ENCODE measurements around the gene MRPL3. TPM values are rescaled to one million over a fixed set of nuclear protein-coding genes. Genes with fewer than 3 reads are reported as not detected.

Gene MRPL3
- total and polyA plus RNA-seq, 9 donors: 57.2 to 91.8 (median 70.1) TPM

DNA sequence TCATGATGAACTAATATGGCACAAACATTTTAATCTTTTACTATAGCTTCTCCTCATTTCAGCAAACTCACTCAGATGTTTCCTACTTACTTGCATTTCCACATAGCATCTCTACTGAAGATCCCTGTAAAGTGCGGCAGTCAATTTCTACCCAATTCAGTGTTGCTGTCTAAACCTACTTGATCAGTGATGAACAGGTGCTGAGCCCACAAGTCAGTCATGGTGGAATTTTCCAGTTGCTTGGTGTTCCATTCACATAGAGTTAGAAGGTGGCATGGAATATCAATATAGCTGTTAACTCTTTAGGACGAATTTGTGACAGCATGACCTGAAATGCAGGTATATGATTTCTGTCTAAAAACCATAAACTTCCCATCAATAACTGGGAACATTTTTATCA, 22.7 kb downstream of the MRPL3 start:
- WGBS, 3 donors: 94 to 97% (median 96%) methylated on average over 2 of the region's 2 CpGs
- intact Hi-C loops (cut with DNase I): no loop called here
- H3K4me3 ChIP-seq: no peak overlapping the region
- H3K27ac ChIP-seq: no peak overlapping the region
- H3K9me3 ChIP-seq: no peaks in the 10 kb centered on the region
- no peaks in the 10 kb centered on the region for H3K27me3 ChIP-seq
- no peak for DNase-seq
- H3K36me3 ChIP-seq: no peaks in the 10 kb centered on the region
- no peak for TF ChIP-seq EP300 (IDR thresholded peaks at IDR 0.05)
- no peak for TF ChIP-seq POLR2A (IDR thresholded peaks at IDR 0.05)
- TF ChIP-seq, protein P1, sequence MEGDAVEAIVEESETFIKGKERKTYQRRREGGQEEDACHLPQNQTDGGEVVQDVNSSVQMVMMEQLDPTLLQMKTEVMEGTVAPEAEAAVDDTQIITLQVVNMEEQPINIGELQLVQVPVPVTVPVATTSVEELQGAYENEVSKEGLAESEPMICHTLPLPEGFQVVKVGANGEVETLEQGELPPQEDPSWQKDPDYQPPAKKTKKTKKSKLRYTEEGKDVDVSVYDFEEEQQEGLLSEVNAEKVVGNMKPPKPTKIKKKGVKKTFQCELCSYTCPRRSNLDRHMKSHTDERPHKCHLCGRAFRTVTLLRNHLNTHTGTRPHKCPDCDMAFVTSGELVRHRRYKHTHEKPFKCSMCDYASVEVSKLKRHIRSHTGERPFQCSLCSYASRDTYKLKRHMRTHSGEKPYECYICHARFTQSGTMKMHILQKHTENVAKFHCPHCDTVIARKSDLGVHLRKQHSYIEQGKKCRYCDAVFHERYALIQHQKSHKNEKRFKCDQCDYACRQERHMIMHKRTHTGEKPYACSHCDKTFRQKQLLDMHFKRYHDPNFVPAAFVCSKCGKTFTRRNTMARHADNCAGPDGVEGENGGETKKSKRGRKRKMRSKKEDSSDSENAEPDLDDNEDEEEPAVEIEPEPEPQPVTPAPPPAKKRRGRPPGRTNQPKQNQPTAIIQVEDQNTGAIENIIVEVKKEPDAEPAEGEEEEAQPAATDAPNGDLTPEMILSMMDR (IDR thresholded peaks at IDR 0.05): no peak
- no peaks in the 10 kb centered on the region for H3K4me1 ChIP-seq (ENCODE audit: insufficient read depth)

DNA sequence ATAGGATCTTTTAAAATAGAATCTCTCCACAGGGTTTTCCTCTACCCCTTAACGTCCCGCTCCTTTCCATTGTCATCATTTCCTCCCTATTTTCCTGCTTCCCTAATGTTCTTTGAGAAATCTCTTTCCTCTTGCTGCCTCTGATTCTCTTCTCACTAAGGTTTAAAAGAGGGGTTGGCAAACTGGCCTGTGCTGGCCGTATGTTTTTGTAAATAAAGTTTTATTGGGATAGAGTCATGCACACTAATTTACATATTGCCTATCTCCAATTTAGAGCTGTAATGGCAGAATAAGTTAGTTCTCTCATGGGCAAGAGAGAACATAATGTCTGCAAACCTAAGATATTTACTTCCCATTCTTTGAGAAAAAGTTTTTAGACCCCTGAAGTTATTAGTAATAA, 25.0 kb downstream of the MRPL3 start:
- Histone ChIP-seq H3K9me3 (no peaks in the 10 kb centered on the region), H3K4me3 (no peak overlapping the region), H3K36me3 (no peaks in the 10 kb centered on the region), H3K27me3 (no peaks in the 10 kb centered on the region), H3K4me1 (ENCODE audit: insufficient read depth) (no peaks in the 10 kb centered on the region), H3K27ac (no peak overlapping the region)
- intact Hi-C loops (cut with DNase I): no loop called here
- 88 to 90% (median 88%) methylated on average over 3 of the region's 3 CpGs for WGBS, 3 donors
- no peak for DNase-seq
- TF ChIP-seq EP300 (IDR thresholded peaks at IDR 0.05) (no peak), POLR2A (IDR thresholded peaks at IDR 0.05) (no peak)
- TF ChIP-seq, protein P1 (IDR thresholded peaks at IDR 0.05): no peak

DNA sequence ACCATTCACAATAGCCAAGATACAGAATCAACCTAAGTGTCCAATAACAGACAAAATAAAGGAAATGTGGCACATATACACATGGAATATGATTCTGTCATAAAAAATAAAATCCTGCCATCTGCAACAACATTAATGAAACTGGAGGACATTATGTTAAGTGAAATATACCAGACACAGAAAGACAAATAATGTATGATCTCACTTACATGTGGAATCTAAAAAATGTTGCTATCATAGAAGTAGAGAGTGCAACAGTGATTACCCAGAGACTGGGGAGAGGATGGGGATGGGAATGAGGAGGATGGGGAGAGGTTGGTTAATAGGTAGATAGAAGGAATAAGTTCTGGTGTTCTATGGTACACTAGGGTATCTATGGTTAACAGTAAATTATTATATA, 28.7 kb downstream of the MRPL3 start:
- Histone ChIP-seq H3K36me3 (no peaks in the 10 kb centered on the region), H3K27ac (no peak overlapping the region), H3K4me3 (no peak overlapping the region), H3K4me1 (ENCODE audit: insufficient read depth) (no peaks in the 10 kb centered on the region), H3K9me3 (no peaks in the 10 kb centered on the region), H3K27me3 (no peaks in the 10 kb centered on the region)
- no peak for DNase-seq
- intact Hi-C loops (cut with DNase I): no loop called here
- no peak for TF ChIP-seq EP300 (IDR thresholded peaks at IDR 0.05)

DNA sequence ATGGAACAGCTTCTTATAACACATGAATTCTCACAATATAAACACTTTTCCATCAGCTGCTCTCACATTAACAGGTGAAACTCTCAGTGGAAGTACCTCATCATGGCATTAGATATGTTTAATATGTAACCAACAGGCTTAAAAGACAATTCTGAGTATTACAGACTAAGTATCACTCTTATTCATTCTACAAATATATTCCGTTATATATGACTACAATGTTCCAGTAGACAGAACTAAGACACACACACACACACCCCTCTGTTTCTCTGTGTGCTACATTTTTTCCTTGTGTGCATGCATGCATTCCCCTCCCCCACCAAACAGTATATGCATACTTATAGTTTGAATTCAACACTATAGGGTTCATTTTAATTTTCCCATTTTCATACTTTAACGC, 32.4 kb downstream of the MRPL3 start:
- Histone ChIP-seq H3K4me3 (no peak overlapping the region), H3K27ac (no peak overlapping the region), H3K27me3 (no peaks in the 10 kb centered on the region), H3K4me1 (ENCODE audit: insufficient read depth) (no peaks in the 10 kb centered on the region), H3K9me3 (no peaks in the 10 kb centered on the region), H3K36me3 (no peaks in the 10 kb centered on the region)
- 95 to 97% (median 97%) methylated on average over 2 of the region's 2 CpGs for WGBS, 3 donors
- TF ChIP-seq, protein P1 (IDR thresholded peaks at IDR 0.05): no peak
- TF ChIP-seq EP300 (IDR thresholded peaks at IDR 0.05) (no peak), POLR2A (IDR thresholded peaks at IDR 0.05) (no peak)
- DNase-seq: no peak
- intact Hi-C loops (cut with DNase I): no loop called here

DNA sequence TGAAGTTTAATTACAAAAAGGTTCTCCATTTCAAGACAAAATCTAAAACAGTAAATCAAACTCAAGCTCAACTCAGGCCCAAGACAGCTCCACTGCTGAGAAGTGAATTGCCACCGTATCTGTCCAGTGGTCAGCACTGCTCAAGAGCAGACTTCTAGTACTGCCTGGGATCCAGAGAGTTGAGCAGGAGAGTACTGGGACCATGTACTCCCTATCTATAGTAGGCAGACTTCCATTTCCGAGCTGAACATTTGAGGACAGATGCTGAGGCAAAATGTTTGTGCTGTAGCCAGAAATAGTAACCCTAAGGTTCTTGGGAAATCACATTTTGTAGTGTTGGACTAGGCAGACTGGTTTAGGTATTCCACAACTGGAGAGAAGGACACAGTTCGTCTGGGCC, 44.1 kb downstream of the MRPL3 start:
- no peak for DNase-seq
- Histone ChIP-seq H3K9me3 (no peaks in the 10 kb centered on the region), H3K4me3 (no peak overlapping the region), H3K27me3 (no peaks in the 10 kb centered on the region), H3K36me3 (no peaks in the 10 kb centered on the region), H3K27ac (no peak overlapping the region), H3K4me1 (ENCODE audit: insufficient read depth) (peaks cover 2% of the 10 kb centered on the region)
- no peak for TF ChIP-seq EP300 (IDR thresholded peaks at IDR 0.05)
- TF ChIP-seq POLR2A (IDR thresholded peaks at IDR 0.05): no peak
- TF ChIP-seq, protein P1 (IDR thresholded peaks at IDR 0.05): no peak
- intact Hi-C loops (cut with DNase I): no loop called here
- 64 to 84% (median 79%) methylated on average over 3 of the region's 3 CpGs for WGBS, 3 donors

Data from ovary (tissue), 9 donors.